Right atrium auricular region (tissue), 2 donors: ENCODE measurements around the gene WNK1. TPM values are rescaled to one million over a fixed set of nuclear protein-coding genes. Genes with fewer than 3 reads are reported as not detected.

Experiments used
- DNase-seq: peaks from one replicate; pipeline ENCODE4 v3.0.0-alpha.2; 2019; ENCODE audit warnings: low spot score
- H3K27ac ChIP-seq, 2 donors: fragments of 200-600 bp; sonication (generic); 1 replicate in 1 of 2; 2 replicates in 1 of 2; pipeline ENCODE4 v1.5.1; 2016 to 2019
- H3K27me3 ChIP-seq, 2 donors: fragments of 200-600 bp; sonication (generic); one replicate each; pipeline versions ENCODE4 v1.5.1 to v1.6.0; 2017 to 2019
- H3K36me3 ChIP-seq: fragments of 200-600 bp; sonication (generic); one replicate; pipeline ENCODE4 v1.5.1; 2016
- H3K4me1 ChIP-seq, 2 donors: fragments of 200-600 bp; sonication (generic); one replicate each; pipeline versions ENCODE4 v1.5.1 to v1.6.0; 2017 to 2019
- H3K4me3 ChIP-seq, 2 donors: fragments of 200-600 bp; sonication (generic); 1 replicate in 1 of 2; 2 replicates in 1 of 2; pipeline ENCODE4 v1.5.1; 2017 to 2019; ENCODE audit warnings: mild to moderate bottlenecking in 1 of 2, moderate library complexity in 1 of 2
- H3K9me3 ChIP-seq, 2 donors: fragments of 200-600 bp; sonication (generic); one replicate each; pipeline ENCODE4 v1.5.1; 2019
- CTCF ChIP-seq, 2 donors: fragments of 200-600 bp; sonication (generic); IDR thresholded peaks; one replicate each; pipeline ENCODE4 v1.5.1; 2019; ENCODE audit warnings: antibody characterized with exemption in 2 of 2
- total RNA-seq, 2 donors: library from RNA; depleted of rRNA; stranded (reverse); fragments of >200 nt; gene quantifications; one replicate each; pipeline ENCODE4 v1.1.0, GENCODE V29; 2016

The WNK1 gene
- total RNA-seq, 2 donors from 2014 or later = 195 to 215 TPM

- H3K4me3 ChIP-seq = no peak overlapping the region
- no peak for TF ChIP-seq CTCF (IDR thresholded peaks at IDR 0.05)
- H3K9me3 ChIP-seq = no peaks in the 10 kb centered on the region
- H3K27ac ChIP-seq = no peak overlapping the region
- DNase-seq = no peak
- H3K27me3 ChIP-seq = no peaks in the 10 kb centered on the region
- no peaks in the 10 kb centered on the region for H3K36me3 ChIP-seq
- peaks cover 0 to 81% of the 10 kb centered on the region in 2 donors for H3K4me1 ChIP-seq
These were observed 37.6 kb downstream of the WNK1 start for GRCh38 chr12:789852-790563.

GRCh38 chr12:790608-791007 is 38.2 kb downstream of the WNK1 start:
- Histone ChIP-seq H3K4me3 (no peak overlapping the region), H3K27me3 (no peaks in the 10 kb centered on the region), H3K4me1 (peaks cover 0 to 82% of the 10 kb centered on the region in 2 donors), H3K36me3 (no peaks in the 10 kb centered on the region), H3K27ac (no peak overlapping the region), H3K9me3 (no peaks in the 10 kb centered on the region)
- no peak for DNase-seq
- TF ChIP-seq CTCF (IDR thresholded peaks at IDR 0.05) = no peak

GRCh38 chr12:793037-793436 is 40.7 kb downstream of the WNK1 start:
- no peak overlapping the region for H3K27ac ChIP-seq
- no peak for TF ChIP-seq CTCF (IDR thresholded peaks at IDR 0.05)
- peaks cover 0 to 77% of the 10 kb centered on the region in 2 donors for H3K4me1 ChIP-seq
- H3K4me3 ChIP-seq = no peak overlapping the region
- DNase-seq = no peak
- H3K27me3 ChIP-seq = no peaks in the 10 kb centered on the region
- no peaks in the 10 kb centered on the region for H3K36me3 ChIP-seq
- H3K9me3 ChIP-seq = no peaks in the 10 kb centered on the region

- DNase-seq = no peak
- no peak overlapping the region for H3K4me3 ChIP-seq
- no peak overlapping the region for H3K27ac ChIP-seq
- H3K4me1 ChIP-seq = peaks cover 0 to 70% of the 10 kb centered on the region in 2 donors
- no peaks in the 10 kb centered on the region for H3K27me3 ChIP-seq
- H3K9me3 ChIP-seq = no peaks in the 10 kb centered on the region
- TF ChIP-seq CTCF (IDR thresholded peaks at IDR 0.05) = no peak
- H3K36me3 ChIP-seq = no peaks in the 10 kb centered on the region
These were observed 41.3 kb downstream of the WNK1 start for GRCh38 chr12:793711-794110.

GRCh38 chr12:795305-795704 is 42.9 kb downstream of the WNK1 start:
- no peaks in the 10 kb centered on the region for H3K36me3 ChIP-seq
- peaks cover 0 to 55% of the 10 kb centered on the region in 2 donors for H3K4me1 ChIP-seq
- H3K4me3 ChIP-seq = no peak overlapping the region
- no peak for DNase-seq
- no peak for TF ChIP-seq CTCF (IDR thresholded peaks at IDR 0.05)
- no peaks in the 10 kb centered on the region for H3K9me3 ChIP-seq
- no peaks in the 10 kb centered on the region for H3K27me3 ChIP-seq
- no peak overlapping the region for H3K27ac ChIP-seq

- Histone ChIP-seq H3K27ac (no peak overlapping the region), H3K27me3 (no peaks in the 10 kb centered on the region), H3K4me1 (peaks cover 0 to 42% of the 10 kb centered on the region in 2 donors), H3K4me3 (no peak overlapping the region), H3K9me3 (no peaks in the 10 kb centered on the region), H3K36me3 (no peaks in the 10 kb centered on the region)
- no peak for TF ChIP-seq CTCF (IDR thresholded peaks at IDR 0.05)
- no peak for DNase-seq
These were observed 48.0 kb downstream of the WNK1 start for GRCh38 chr12:800401-800800.
